PFSK-1 (cell line): Measurements from ENCODE around the gene C3orf18.

ENCODE experiments used
- FOXP2 ChIP-seq: optimal IDR thresholded peaks from 2 replicates; pipeline ENCODE3; 2011; ENCODE audit warnings: borderline replicate concordance, control low read depth, inconsistent platforms; ENCODE audit not compliant: insufficient read depth; ENCODE audit errors: extremely low read length, extremely low read depth
- POLR2AphosphoS5 ChIP-seq: IDR thresholded peaks from 2 replicates; pipeline ENCODE4 v1.6.1; 2012; ENCODE audit warnings: low read depth, mild to moderate bottlenecking, control low read depth, low read length, moderate library complexity
- REST ChIP-seq, 2 experiments: IDR thresholded peaks; 2 replicates each; pipeline versions ENCODE4 v1.6.1 to v1.8.0; 2011 to 2012; ENCODE audit warnings: low read depth in 2 of 2, low read length in 2 of 2, control low read depth in 1 of 2, inconsistent platforms in 1 of 2, mild to moderate bottlenecking in 1 of 2, moderate library complexity in 1 of 2; ENCODE audit not compliant: insufficient read depth in 1 of 2
- SIN3A ChIP-seq: IDR thresholded peaks from 2 replicates; pipeline ENCODE4 v1.6.1; 2012; ENCODE audit warnings: mild to moderate bottlenecking, low read length, moderate library complexity, borderline replicate concordance; ENCODE audit not compliant: insufficient read depth
- TAF1 ChIP-seq: IDR thresholded peaks from 2 replicates; pipeline ENCODE4 v1.6.1; 2012; ENCODE audit warnings: low read length, control low read depth, borderline replicate concordance; ENCODE audit not compliant: insufficient read depth

Gene C3orf18

GRCh38 chr3:50580683-50581458 lies 13.3 kb upstream of the C3orf18 start:
- no peak for TF ChIP-seq POLR2AphosphoS5
- TF ChIP-seq TAF1, result no peak
- TF ChIP-seq SIN3A, result no peak
- TF ChIP-seq FOXP2, result no peak
- no peak for TF ChIP-seq REST (IDR thresholded peaks at IDR 0.05; ENCODE audit: insufficient read depth in 1 of 2, low read depth in 2 of 2, low read length in 2 of 2)

GRCh38 chr3:50577348-50577747 lies 9.8 kb upstream of the C3orf18 start:
- TF ChIP-seq POLR2AphosphoS5, result no peak
- TF ChIP-seq SIN3A, result no peak
- TF ChIP-seq TAF1, result no peak

GRCh38 chr3:50575372-50575771 lies 7.8 kb upstream of the C3orf18 start:
- TF ChIP-seq REST (IDR thresholded peaks at IDR 0.05; ENCODE audit: insufficient read depth in 1 of 2, low read depth in 2 of 2, low read length in 2 of 2) (no peak), TAF1 (no peak), SIN3A (no peak), POLR2AphosphoS5 (no peak), FOXP2 (no peak)

- no peak for TF ChIP-seq TAF1
Observed at GRCh38 chr3:50574444-50574831, 6.9 kb upstream of the C3orf18 start.

GRCh38 chr3:50573566-50574443 lies 6.3 kb upstream of the C3orf18 start:
- no peak for TF ChIP-seq REST (IDR thresholded peaks at IDR 0.05; ENCODE audit: insufficient read depth in 1 of 2, low read depth in 2 of 2, low read length in 2 of 2)
- no peak for TF ChIP-seq SIN3A
- no peak for TF ChIP-seq TAF1
- no peak for TF ChIP-seq POLR2AphosphoS5
- TF ChIP-seq FOXP2, result no peak

- TF ChIP-seq TAF1, result no peak
Observed at GRCh38 chr3:50572801-50573371, 5.3 kb upstream of the C3orf18 start.

- TF ChIP-seq POLR2AphosphoS5, result no peak
- TF ChIP-seq FOXP2, result no peak
- TF ChIP-seq SIN3A, result no peak
Observed at GRCh38 chr3:50572158-50572557, 4.6 kb upstream of the C3orf18 start.
